T47D (cell line): Measurements from ENCODE around the gene FBXO17.

Experiments
- DNase-seq, 2 experiments: peaks; one replicate each; pipeline versions ENCODE4 v3.0.0 to v3.0.0-alpha.2; 2011 to 2012; ENCODE audit warnings: low read depth in 1 of 2, low spot score in 1 of 2
- JUND ChIP-seq: IDR thresholded peaks from 2 replicates; pipeline ENCODE4 v1.6.1; 2012; ENCODE audit warnings: low read depth
- in situ Hi-C: cut with HindIII; loops from 2 replicates; pipeline ENCODE4 v1.10.0; 2016; ENCODE audit warnings: low sequenced_read_pairs, low pct_unique_long_range_greater_than_20kb

The FBXO17 gene

DNA sequence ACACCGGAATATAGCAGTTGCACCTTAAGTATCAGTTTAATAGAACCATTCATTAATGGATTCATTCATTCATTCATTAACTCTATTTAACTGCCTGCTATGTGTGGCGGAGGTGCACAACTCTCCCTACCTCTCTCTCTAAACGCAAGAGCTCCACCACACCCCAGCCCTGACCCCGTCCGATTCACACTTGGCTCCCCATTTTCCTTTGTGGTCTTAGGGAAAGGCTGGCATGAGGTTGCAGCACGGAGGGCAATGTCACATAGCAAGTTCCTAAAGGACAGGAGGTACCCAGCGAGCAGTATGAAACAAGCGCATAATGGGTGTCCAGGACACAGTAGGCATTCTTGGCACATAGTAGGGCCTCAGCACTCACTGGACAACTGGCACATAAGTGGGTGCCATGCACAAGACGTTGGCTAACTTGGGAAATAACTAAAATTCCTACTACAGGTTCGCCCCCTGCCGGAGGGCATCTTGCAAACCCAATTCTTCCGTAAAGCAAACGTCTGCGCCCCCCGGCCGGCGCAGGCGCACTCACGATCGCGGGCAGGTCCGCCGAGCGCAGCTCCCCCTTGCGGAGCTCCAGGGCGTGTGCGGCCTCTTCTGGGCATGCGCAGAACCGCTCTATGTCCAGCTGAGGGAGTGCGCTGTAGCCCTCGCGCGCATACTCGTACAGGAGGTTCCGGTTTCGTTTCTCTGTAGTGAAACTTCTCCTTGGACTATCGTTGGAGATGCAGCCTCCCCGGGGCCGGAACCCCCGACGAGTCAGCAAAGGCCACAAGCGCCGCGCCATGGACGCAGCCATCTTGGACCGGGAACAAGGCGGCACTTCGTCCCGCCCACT, 45.4 kb downstream of the FBXO17 start, which contains the start of gene SARS2:
SARS2 (minus strand) TSS at position 835 of the 847 bp plus-strand sequence; CDS start at position 808, 27 bp downstream.
- in situ Hi-C loops = no loop called here
- no peak for TF ChIP-seq JUND
- DNase-seq = peak; percentile 73 to 93

DNA sequence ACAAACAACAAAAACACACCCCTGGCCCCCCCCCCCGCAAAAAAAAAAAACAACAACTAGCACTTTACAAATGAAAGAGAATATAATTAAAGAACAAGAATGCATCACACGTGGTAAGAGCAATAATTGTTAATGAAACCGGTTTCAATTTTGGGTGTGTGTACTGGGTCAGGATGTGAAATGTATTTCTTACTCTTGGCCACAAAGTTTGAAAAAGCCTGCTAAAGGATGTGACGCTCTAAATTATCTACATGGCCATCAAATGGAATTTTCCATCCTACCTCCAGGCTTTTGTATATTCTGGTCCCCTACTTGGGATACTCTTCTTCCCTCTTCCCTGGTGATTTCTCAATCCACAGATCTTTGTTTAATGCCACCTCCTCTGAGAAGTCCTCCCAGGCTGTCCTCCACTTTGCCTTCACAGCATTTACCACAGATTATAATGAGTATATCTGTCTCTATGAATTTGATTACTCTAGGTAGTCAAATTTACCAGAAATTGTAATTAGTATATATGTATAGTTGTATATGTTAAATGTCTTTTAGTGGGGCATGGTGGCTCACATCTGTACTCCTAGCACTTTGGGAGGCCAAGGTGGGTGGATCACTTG, 47.0 kb downstream of the FBXO17 start:
- DNase-seq = no peak
- no peak for TF ChIP-seq JUND
- in situ Hi-C loops = no loop called here

DNA sequence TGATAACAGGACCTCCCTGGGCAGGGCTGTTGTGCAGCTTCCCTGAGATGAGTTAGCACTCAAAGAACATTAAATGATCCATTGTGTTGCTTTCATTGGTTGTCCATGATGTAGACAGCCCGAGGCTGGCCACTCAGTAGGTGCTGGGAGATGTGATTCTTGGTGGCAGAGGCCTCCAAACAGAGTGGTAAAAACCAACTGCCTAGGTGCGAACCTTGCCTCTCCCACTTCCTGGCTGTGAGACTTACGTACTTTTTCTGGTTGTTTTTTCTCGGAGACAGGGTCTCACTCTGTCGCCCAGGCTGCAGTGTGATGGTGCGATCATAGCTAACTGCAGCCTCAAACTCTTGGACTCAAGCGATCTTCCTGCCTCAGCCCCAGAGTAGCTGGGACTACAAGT, 51.2 kb downstream of the FBXO17 start:
- DNase-seq = no peak
- no peak for TF ChIP-seq JUND
- in situ Hi-C loops = no loop called here

DNA sequence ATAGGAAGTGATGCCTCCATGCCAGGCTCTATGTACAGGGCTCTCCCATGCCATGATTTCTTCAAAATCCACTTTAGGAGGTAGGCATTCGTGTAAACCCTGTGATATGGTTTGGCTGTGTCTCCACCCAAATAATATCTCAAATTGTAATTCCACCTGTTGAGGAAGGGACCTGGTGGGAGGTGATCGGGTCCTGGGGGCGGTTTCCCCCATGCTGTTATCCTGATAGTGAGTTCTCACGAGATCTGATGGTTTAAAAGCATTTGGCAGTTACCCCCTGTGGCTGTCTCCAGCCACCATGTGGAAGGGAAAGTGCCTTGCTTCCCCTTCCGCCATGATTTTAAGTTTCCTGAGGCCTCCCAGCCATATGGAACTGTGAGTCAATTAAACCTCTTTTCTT, 53.1 kb downstream of the FBXO17 start:
- no peak for TF ChIP-seq JUND
- in situ Hi-C loops = no loop called here
- no peak for DNase-seq

DNA sequence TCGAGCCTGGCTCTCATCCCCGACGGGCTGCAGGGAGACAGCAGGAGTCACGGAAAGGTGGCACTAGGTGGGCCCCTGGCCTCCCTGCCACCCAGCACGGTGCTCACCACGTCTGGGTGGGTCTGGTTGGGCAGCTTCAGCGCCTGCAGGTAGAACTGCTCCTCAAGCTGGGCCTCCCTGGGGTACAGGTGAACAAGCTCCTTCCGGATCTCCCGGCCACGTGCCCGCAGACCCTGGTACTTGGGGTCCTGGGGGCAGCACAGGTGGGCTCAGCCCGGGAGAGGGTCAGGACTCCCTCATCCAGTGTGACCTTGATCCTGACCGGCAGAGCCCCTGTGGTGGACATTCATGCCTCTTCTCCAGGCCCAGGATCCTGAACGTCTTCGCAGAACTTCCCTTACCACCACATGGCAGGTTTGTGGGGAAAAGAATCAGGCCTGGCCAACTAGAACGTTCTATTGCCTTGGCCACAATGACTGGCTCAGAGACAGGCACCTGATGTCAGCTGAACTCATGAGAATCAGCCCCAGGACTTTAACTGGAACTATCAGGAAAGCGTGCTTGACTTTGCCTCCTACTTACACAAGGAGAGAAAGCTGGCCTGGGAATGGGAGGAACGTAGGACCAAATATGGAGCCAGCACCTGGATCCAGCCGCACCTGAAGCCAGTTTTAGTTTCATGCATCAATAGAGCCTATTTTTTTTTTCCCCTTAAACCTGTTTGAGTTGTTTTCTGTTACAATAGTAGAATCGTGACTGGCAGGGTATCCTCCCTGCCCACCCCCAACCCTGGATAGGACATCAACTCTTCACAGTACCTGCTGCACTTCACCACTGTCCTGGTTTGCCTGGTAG, 53.9 kb downstream of the FBXO17 start:
- in situ Hi-C loops = no loop called here
- no peak for TF ChIP-seq JUND
- DNase-seq = no peak

DNA sequence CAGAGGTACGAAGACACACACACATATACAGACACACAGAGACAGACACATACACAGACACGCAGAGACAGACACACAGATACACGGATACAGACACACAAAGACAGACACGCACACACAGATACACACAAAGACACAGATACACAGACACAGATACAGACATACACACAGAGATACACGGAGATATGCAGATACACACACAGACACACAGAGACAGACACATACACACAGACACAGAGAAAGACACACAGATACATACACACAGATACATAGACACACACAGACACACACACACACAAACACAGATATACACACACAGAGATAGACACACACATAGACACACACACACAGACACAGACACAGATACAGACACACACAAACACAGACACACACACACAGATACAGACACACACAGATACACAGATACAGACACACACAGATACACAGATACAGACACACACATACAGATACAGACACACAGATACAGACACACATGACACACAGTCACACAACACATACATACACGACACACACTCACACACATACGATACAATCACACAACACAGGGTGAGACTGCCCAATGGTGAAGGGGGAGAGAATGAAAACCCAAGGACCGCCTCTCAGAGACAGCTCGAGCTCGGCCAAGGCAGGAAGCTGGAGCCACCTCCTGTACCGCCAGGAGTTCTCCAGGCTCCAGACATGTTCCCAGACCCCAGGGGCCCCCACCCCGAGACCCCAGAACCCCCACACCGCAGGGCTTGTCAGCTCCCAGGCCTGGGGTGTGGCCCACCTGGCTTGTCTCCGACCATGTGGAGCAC, 54.7 kb downstream of the FBXO17 start:
- no peak for TF ChIP-seq JUND
- no peak for DNase-seq
- in situ Hi-C loops = no loop called here

DNA sequence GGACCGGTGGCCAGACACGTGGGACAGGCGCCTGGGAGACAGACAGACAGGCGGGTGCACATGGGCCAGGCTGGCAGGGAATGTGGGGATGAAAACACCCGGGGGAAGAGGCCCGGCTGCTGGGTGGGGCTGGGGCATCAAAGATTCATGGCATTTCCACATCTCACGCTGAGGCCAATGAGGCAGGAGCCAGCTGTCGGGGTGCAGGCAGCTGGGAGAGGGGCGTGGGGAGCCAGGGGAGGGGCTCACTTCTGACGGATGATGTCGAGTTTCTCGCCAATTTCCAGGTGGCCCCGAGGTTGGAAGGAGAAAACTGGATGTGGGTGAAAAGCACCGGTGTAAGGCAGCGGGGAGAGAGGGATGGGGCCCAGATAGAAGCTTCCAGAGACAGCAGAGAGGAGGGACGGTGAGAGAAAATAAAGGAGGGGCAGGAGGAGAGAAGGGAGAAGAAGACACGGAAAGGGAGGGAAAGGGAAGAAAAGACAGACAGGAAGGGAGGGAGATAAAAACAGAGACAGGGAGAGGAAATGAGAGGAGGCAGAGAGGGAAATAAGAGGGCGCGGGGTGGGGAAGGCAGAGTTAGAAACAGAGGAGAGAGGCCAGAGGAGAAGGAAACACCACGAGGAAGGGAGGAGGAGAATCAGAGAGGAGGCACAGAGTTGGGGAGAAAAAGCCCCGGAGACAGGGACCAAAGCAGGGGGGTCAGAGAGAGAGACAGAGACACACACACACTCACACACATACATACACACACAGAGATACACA, 55.5 kb downstream of the FBXO17 start:
- no peak for TF ChIP-seq JUND
- no peak for DNase-seq
- in situ Hi-C loops = no loop called here

DNA sequence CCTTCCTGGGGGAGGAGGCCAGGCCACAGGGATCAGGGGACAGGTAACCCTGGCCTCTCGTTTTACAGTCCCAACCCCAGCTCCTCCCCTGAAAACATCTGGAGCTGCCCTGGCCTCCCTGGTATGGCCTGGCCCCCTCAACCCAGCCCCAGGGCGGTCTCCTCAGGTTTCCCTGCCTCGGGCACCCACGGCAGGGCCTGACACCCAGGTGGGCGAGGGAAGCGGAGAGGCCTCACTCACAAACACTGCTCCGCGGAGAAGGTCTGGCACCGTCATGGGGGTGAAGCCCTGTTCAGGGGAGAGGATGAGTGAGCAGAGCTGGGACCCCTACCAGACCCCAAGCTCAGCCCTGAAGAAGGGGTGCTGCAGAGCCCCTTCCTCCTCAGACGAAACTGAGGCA, 57.0 kb downstream of the FBXO17 start:
- in situ Hi-C loops = no loop called here
- DNase-seq = no peak
- no peak for TF ChIP-seq JUND

DNA sequence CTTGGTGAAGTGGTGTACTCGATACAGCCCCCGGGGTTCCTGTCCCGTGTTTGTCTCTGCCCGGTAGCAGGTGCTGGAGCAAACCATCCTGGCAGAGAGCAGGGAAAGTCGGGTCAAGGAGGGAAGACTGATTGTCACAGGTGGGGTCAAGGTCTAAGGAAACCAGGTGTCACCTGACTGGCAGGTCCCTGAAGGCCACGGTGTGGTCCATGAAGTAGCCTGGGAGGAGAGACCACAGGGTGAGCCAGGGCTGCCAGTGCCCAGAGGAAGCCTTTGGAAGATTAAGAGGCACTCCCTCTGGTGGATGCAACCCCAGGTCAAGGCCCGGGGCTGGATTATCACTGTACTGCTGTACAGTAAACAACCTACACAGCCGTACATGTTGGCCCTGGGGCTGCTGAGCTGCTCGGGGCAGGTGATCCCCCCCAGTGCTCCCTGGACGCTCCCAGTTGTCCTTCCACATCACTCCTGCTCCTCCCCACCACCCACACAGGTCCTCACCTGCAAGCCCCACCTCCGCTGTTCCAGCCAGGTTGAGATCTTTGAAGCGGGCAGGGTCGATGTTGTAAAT, 57.5 kb downstream of the FBXO17 start:
- no peak for DNase-seq
- in situ Hi-C loops = no loop called here
- no peak for TF ChIP-seq JUND

DNA sequence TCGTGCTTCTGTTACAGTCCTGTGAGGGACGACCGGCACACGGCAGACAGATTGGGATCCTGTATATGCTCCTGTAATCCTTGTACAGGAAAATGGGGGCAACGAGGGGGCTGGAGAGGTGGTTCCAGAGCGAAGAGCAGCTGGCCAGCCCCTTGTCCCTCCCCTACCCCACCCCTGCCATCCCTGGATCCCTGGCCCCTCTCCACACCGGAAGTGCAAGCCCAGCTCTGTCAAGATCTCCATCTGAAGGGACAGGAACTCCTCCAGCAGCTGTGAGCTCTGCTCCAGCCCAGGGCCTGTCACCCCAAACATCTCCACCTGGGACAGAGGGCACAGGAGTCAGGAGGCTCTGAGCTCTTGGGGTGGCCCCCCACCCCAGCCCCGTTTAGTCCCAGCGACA, 58.0 kb downstream of the FBXO17 start:
- TF ChIP-seq JUND = no peak
- in situ Hi-C loops = no loop called here
- DNase-seq = no peak

DNA sequence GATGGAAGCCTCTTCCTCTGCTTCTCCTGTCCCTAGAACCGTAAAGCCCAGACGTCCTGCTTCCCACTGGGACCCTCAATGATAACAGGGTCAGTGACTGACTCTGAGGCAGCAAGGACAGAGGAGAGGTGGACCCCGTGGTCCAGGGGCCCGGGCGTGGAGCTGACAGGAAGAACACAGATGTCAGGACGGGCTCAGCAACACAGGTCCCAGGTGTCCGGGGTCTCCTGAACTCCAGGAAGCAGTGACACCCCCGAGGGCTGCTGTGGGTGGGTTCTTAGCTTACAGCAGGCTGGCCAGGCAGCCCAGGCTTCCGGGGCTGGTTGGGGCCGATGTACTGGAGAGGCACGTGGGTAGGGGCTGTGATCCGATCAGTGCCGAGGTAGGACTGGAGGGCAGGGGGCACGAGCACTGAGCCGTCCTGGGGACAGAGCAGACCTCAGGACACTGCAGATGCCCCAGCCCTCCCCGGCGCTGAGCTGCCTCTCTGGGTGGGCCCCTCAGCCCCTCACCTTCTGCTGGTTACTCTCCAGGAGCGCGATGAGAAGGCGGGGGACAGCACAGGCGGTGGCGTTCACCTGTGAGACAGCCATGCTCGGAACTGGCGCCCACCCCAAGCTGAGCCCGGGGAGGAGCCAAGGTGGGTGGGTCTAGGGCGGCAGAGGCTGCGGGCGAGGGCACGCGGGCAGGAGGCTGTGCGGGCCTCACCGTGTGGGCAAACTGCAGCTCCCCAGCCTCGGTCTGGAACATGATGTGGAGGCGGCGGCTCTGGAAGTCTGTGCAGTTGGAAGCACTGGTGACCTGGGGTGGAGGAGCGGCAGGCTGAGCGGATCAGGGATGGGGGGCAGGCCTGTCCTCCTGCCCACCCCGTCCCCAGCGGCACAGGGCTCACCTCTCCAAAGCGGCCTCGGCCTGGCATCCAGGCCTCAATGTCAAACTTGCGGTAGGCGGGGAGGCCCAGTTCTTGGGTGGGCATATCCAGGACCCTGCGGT, 59.9 kb downstream of the FBXO17 start:
- no peak for DNase-seq
- TF ChIP-seq JUND = no peak
- in situ Hi-C loops = no loop called here
